Fibroblast of the aortic adventitia (primary cell): ENCODE measurements around the gene CENPM. TPM values are rescaled to one million over a fixed set of nuclear protein-coding genes. Genes with fewer than 3 reads are reported as not detected.

ENCODE experiments used
- DNase-seq: peaks from one replicate; pipeline ENCODE4 v3.0.0-alpha.2; 2010; ENCODE audit warnings: low read depth
- H3K4me3 ChIP-seq: 2 replicates; pipeline ENCODE4 v1.5.1; 2011; ENCODE audit warnings: low read depth, mild to moderate bottlenecking, control low read depth, low read length, moderate library complexity
- CTCF ChIP-seq: IDR thresholded peaks from 2 replicates; pipeline ENCODE4 v1.5.1; 2011; ENCODE audit warnings: mild to moderate bottlenecking, low read length, control low read depth, inconsistent platforms; ENCODE audit not compliant: insufficient read depth
- total RNA-seq: library from RNA; depleted of rRNA; stranded (reverse); fragments of >200 nt; gene quantifications from 2 replicates; pipeline ENCODE4 v1.2.3, GENCODE V29; 2012; ENCODE audit warnings: low replicate concordance

Gene CENPM
- total RNA-seq, 1 donor = 16.9 TPM

- DNase-seq = no peak
- TF ChIP-seq CTCF = no peak
Measured at GRCh38 chr22:41909310-41910049, 37.5 kb downstream of the CENPM start.

GRCh38 chr22:41908411-41909309, 38.3 kb downstream of the CENPM start:
- DNase-seq = no peak
- H3K4me3 ChIP-seq = no peak overlapping the region
- no peak for TF ChIP-seq CTCF

More at GRCh38 chr22:41909310-41910049, 37.5 kb downstream of the CENPM start:
- no peak overlapping the region for H3K4me3 ChIP-seq

- DNase-seq = no peak
- TF ChIP-seq CTCF = no peak
Measured at GRCh38 chr22:41907436-41908401, 39.2 kb downstream of the CENPM start.

GRCh38 chr22:41906822-41907221, 40.1 kb downstream of the CENPM start:
- no peak for TF ChIP-seq CTCF
- DNase-seq = no peak
- no peak overlapping the region for H3K4me3 ChIP-seq

More at GRCh38 chr22:41907436-41908401, 39.2 kb downstream of the CENPM start:
- H3K4me3 ChIP-seq = no peak overlapping the region

- no peak overlapping the region for H3K4me3 ChIP-seq
- no peak for DNase-seq
- TF ChIP-seq CTCF = no peak
Measured at GRCh38 chr22:41905411-41906202, 41.3 kb downstream of the CENPM start.
